Stimulated activated naive CD4-positive, alpha-beta T cell treated with Interleukin-2 at 50 U/mL for 16 hours (primary cell): ENCODE results near the gene FAM20C.

Source experiments
- DNase-seq: peaks from one replicate; lab custom pipeline; 2025; lab: John Stamatoyannopoulos, UW

FAM20C gene

DNA sequence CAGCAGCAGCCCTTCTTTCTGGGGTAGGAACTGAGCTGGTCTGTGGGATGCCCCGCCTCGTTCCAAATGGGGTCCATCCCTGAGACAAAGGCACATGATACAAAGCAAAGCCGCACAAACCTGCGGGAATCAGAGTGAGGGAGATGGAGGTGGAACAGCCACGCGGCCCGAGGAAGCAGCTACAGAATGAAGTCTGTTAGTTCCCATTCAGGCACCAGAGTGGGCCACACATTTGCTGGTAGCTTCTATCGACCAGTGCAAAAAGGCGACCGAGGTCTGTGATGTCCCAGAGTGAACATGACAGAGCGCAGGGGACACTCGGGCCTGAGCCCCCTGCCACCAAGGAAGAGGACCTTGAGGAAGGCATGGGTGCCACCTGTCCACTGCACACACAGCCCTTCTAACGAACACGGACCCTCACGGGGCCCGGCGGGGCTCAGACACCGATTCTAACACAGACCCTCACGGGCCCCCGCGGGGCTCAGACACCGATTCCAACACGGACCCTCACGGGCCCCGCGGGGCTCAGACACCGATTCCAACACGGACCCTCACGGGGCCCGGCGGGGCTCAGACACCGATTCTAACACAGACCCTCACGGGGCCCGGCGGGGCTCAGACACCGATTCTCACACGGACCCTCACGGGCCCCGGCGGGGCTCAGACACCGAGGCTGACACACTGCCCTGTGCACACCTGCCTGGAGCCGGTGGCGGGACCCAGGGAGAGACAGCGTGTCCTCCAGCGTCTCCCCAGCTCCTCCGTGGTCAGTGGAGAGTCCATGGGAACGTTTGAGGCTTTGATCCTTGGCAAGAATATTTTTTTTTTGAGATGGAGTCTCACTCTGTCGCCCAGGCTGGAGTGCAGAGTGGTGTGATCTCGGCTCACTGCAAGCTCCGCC lies 32.8 kb upstream of the FAM20C start:
- no peak for DNase-seq

DNA sequence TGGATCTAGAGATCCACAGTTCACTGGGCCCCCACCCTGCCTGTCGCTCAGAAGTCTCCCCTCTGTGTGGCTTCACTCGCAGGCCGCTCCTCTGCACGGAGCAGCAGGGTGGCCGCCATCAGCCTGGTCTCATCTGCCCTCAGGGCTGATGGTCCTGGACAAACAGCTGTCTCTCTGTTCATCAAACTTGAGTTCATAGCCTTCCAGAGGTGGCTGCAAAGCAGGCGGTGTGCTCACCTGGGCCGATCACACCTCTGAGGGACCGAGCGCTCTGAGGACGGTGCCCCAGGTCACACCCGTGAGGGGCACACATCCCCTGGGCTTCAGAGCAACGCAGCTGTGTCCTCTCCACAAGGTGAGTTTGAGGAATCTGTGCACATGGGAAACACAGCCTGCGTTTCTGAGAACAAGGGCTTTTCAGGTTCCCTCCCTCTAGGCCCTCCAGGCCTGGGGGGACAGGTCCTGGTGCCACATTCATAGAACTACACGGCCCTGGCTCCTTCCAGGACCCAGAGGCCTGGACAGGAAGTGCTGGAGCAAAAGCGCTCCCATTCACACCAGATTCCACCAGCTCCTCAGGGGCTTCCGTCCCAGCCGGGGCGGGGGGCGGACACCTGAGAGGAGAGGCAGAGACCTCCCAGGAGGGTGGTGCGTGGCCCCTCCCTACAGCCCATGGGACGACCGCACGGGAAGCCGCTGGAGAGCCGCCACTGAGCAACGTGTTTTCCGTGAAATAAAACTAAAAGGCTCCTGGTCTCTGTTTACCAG lies 31.2 kb upstream of the FAM20C start:
- no peak for DNase-seq

DNA sequence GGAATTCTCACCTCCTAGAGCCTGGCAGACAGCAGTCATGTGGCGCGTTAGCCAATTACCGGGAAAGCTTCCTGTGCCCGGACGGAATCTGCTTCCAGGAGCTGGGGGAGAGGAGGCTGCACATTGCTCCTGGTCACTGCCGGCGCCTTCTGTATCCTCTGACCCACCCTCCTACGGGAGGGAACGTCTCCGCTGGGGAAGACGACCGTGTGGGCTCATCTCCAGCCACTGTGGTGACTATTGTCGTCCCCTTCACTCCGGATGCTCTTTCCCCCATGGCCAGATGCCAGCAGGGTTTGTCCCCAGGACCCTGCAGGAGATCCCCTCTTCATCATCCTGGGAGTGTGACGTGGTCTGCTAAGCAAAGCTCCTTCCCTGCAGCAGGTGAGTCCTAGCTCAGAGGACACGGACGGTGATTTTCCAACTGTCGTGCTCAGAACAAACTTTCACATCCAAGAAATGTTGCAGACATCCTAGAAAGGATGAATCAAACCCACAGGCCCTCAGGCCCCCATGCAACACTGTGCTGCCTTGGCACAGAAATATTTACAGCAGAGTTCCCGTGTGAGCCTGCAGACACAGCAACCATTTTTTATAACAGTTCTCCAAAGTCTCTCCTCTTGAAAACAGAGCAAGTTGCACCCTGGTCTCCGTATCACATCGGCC lies 29.6 kb upstream of the FAM20C start:
- DNase-seq = no peak

DNA sequence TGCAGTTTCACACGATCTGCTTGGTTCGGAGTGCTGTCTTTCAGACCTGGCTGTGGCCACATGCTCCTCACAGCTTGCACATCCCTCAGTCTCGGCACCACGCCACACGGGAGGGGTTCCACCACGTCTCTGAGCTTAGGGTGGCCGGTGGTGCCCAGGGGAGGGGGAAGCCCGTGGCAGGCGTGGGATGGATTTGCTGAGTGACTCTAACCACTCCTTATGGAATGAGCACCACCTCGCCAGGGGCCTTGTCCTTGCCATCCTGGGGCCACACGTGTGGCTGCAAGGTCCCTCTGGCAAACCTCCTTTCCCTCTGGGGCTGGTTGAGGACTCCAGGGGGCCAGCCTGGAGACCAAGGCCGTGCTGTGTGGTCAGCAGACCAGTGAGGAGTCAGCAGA lies 29.1 kb upstream of the FAM20C start:
- no peak for DNase-seq

DNA sequence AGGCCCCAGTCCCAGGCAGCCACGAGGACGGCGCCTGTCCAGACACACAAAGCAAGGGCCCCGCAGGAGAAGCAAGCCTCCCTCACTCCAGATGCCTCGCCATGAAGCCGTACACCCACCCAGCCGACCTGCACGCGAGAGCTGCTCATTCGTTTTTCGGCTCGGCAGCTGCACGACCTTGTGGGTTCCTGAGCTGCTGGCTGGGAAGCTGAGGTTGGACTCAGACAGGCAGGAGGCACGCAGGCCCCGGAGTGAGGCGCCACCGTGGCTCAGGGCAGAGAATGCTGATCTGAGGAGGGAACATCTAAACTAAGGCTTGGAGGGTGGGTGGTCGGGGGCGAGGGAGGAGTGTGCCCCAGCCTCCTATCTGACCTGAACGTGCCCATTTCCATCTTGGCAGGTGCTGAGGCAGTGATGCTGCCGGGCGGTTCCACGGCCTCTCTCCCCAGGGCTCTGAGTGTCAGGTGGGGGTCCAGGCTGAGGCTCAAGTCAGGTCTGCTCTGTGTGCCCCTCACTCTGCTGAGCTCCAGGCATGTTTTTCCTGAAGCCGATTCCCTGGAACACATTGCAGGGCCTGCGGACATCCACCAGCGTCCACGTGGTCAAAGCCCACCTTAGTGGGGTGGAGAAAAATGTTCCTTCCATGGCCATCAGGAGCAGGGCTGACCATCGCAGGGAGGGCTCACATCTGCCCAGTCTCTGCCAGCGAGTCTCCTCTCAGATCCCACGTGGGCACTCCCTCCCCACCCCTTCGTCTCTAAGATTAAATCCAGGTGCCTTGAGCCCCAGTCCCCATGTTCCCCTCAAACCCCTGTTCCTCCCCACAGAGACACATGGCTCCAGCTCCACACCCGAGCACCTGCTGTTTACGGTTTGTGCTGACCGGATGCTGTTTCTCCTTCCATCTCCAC lies 28.1 kb upstream of the FAM20C start:
- DNase-seq = no peak

DNA sequence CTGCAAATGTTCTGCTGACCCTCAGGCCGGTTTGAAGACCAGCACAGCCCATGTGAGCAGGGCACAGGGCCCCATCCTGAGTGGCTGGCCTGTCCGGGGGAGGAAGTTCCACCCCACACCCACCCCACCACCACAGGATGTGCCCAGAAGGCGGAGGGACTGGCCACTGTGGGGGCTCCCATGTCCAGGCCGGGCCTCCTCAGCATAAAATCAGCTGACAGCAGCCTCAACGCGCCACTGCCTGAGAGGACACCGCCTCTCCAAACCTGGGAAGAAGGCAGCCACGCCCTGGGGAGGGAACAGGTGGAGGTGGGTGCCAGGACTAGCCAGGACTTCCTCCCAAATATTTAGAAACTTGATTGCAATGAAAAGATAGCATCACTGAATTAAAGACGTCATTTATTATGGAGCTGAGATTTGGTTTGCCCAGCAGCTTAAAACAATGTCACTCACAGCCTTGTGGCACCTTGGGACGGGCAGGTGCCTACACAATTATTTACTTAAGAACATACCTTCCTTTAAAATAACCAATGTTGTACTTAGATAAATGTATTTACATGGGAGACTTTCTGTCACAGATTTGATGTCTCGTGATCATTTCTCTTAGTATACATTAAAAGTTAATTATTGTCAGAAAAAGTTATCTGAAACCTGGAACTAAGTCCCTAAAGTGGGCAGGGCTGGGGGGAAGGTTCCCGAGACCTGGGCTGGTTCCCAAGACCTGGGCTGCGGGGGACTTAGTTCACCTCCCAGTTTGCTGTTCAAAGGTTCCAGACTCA lies 27.3 kb upstream of the FAM20C start:
- DNase-seq = no peak

DNA sequence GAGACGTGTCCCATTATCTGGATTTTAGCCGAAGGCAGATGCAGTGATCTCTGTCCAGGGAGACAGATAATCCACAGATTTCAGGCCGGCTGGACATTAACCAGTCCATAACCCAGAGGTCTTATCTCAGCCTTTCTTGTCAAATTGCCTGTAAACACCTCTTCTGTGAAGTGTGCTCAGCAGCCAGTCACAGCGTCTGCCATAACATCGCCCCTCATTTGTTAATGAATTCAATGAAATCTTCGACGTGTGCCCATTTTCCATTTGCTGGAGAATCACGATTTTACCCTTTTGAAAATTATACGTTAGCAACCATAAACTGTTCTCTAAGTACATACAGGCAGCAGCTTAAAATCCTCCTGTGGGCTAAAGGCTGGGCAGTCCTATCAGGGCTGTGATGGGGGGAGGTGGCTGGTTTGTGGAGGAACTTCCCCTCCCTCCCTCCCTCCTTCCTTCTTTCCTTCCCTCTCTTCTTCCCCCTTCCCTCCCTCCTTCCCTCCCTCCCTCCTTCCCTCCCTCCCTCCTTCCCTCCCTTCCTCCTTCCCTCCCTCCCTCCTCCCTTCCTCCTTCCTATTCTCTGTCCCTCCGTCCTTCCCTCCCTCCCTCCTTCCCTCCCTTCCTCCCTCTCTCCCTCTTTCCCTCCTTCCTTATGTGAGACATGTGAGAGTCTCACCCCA lies 26.6 kb upstream of the FAM20C start:
- DNase-seq = no peak

DNA sequence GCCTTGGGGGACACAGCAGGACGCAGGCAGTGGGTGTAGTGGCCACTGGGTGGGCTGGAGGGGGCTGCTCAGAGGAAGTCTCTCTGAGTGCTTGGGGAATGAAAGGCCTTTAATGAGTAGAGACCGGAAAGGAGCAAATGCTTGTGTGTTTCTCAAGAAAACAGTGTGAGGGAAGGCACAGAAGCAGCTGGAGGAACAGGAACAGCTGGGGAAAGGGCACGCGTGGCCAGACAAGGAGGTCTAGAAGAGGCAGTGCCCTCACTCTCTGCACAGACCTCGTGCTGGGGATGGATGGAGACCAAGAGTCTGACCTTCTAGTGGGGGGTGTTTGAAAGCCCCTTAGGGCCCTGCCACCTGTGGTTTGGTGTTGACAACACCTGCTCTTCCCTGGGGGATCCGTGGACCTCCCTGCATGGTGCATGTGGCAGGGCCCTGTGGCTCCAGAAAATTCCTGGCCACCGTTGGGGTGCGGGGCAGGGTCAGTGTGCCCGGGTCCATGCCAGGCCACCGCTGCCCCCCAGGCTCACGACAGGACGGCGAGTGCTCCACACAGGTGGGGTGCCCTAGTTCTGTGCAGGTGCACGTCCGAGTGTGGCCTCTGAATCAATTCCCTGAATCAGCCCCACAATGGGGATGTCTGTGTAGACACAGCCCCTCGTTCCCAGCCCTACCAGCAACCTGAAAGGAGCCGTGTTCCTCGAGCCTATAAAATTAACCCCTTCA lies 25.9 kb upstream of the FAM20C start:
- DNase-seq = no peak

DNA sequence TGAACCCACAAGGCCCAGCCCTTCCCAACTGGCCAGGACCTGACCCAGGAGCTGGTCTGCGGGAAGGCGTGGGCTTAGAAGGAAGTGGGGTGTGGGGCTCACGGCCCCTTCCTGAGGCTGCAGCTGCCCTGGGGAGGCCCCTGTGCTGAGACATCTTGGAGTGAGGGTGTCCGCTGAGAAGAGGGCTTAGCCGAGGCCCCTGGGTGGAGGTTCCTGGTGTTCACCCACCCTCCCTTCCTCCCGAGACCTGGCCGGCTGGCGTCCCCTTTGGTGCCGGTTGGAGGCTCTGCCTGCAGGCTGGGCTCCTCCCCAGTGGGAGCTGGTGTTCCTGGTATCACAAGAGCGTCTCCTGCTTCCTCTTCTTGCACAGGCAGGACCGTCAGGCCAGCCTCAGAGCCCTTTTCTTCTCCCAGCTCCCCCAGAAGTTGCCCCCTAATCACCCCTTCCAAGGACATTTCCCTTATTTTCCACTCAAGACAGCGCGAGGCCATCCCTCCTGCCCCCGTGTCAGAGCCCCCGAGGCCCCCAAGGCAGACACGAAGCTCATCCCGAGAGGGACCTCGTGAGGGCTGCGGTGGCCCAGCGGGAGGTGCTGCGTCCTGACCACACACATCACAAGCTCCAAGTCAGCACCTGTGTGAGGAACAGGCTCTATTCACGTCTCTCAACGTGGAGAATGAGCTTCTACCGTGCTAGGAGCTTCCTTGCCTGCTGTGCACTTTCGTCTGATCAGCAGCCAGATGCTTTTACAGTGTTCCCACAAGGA lies 25.1 kb upstream of the FAM20C start:
- no peak for DNase-seq

DNA sequence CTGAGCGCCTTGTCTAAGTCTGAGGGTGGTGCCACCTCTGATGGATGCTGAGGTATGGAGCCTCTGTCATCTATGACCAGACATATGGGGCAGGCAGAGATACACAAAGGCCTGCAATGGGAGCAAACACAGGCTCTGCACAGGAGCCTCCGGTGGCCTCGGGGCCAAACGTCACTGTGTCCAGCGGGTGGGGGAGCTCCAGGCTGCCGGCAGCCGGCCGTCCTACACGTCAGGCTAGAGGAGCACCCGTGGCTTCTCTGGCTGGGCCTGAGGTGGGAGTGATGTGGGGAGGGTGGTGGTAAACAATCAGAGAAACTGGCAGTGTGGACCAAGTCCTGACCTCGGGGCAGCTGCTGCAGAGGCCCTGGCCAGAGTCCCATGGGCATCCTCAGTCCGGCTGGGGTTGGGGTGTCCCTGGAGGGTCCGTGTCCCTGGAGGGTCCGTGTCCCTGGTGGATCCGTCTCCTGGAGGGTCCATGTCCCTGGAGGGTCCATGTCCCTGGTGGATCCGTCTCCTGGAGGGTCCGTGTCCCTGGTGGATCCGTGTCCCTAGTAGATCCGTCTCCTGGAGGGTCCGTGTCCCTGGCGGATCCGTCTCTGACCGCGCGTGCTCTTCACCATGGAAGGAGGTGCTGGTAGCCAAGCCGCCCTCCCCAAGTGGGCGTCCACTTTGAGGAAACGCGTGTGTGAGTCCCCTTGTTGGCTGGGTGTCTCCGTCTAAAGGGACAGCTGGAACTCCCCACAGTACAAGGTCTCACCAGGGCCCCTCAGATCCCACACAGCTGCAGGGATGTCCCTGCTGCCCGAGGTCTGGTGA lies 24.2 kb upstream of the FAM20C start:
- no peak for DNase-seq

DNA sequence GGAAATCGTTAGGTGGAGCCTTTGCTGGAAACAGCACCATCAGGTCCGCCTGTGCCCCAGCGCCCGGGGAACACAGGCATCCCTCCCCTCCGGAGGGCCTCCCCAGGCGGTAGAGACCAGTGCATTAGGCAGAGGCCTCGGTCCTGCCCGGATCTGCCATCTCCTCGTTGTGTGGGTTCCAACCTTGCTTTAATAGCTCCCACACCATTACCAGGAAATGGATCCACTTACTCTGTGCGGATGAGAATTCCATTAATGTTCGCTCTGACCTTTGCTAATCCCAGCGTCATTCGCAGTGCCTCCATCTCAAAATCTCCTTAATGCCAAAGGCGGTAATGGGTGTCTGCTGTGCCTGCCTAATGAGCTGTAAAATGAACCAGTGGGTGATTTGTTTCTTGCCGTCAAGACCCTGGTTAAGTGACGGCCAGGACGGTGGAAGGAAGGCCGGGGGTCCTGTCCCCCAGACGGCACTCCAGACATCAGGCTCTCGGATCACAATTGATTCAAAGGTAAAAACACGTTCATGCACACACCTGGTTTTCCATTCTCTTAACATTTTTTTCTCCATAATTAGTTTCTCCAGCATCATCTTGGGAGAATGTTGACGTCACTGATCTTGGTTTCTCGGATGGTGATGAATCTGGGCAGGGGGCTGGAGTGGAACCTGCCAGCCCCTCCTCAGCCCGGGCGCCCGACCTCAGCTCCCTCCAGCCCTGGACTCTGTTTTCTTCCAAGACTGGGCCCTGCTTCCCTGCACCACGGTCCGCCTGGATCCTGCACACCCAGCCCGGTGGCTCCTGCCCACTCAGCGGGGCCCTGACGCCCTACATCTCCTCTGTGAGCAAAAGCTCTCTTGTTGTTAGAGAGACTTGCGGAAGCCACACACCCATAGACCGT lies 22.8 kb upstream of the FAM20C start:
- no peak for DNase-seq

DNA sequence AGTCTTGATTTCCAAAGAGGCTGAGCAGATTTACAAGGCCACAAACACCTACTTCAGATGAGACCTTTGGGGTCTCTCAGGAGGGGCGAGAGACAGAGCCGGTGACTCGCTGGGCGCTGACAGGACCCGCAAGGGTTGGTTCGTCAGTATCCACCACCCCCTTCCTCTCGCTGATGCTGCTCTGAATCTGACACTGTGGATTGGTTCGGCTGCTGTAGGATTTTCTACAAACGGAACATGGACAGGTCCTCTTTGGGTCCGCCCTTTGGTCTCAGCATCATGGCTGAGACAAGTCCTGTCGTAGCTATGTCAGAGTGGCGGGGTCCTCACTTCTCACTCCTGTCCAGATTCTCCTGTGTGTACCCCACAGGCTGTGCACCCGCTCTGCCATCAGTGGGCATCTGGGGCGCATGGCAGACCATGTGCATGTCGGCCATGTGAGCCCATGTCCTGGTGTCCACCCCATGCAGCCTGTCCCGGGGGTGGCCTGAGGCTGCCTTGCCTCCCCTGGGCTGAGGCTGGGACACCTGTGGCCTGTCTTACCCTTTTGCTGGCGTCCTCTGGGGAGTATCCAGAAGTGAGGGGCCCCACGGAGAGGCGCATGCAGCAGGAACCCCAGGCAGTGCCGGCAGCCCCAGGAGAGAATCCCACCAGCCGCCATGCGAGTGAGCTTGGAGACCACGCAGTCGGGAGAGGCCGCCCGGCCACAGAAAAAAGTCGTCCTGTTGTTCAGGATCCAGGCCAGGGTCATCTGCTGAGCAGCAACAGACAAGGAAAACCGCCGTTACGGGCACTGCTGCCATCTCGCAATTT lies 21.6 kb upstream of the FAM20C start:
- DNase-seq = no peak

DNA sequence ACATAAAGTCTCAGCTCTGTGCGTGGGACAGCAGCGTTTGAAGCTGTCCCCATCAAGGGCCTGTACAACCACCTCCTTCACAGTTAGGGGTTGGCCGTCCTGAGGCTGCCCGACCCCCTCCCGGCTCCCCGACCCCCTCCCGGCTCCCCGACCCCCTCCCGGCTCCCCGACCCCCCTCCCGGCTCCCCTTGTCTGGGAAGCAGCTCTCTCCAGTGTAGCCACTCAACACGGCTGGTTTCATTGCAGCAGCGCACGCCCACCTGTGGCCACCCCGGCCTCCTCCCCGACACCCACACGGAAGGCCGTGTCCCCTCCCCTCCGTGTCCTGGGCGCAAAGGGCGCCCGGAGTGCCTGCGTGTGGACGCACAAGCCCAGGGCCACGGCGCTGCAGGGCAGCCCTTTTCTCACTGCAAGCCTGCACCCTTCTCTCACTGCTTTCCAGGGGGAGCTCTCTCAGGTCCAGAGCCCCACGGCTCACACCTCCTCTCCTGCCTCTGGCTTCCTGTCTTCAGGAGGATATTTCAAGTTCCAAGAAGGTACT lies 20.9 kb upstream of the FAM20C start:
- DNase-seq = no peak

DNA sequence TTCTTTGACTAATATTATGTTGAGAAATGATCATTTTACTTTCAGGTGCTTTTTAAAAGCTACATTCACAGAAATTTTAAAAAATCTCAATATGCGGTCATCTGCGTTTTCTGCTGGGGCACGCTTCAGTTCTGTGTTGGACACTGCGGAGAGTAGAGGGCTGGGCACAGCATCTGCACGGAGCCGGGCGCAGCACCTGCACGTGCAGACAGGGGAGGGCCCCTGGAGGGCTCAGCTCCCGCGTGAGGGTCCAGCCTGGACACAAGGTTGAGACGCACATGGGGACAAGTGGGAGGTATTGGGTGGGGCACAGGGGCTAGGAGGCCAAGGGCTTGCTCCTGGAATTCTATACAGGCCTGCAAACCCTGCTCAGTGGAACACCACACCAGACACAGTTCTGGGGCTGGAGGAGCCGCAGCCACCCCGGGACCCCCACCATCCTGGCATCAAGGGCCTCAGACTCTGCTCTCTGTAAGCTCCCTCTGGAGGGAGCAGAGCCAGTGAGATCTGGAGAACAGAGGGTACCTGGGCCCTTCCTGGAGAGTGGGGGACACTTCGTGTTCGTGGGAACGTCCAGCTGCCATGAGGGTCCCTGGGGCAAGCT lies 20.4 kb upstream of the FAM20C start:
- no peak for DNase-seq

DNA sequence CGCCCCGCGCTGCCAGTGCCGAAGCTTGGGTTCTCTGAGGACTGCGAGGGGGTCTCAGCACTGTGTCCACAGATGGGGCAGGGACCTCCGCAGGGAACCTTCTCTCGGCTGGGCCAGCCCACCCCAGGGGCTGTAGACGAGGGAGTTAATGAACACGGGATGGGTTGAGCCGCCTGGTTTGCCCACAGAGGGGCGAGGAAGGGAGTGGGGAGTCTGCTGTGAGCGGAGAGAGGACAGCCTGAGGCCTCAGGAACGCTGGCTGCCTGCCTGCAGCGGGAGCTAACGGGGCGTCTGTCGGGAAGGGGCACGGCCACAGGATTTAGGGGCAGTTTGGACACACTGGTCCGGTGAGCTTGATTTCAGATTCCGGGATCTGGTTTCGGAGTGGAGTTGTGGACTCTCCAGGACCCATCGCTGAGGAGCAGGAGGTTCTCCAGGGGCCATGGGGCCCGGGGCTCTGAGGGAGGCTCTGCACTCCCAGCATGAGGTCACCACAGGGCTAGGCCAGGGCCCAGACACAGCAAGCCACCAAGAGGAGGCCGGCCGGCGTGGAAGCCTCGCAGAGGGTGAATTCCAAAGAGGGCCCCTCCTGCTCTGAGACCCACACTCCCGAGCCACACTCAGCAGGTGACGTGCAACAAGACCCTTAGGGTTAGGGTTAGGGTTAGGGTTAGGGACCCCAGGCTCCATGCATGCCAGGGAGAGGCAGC lies 19.0 kb upstream of the FAM20C start:
- no peak for DNase-seq
